Measurements from ENCODE around the gene CNGA4.

DNA sequence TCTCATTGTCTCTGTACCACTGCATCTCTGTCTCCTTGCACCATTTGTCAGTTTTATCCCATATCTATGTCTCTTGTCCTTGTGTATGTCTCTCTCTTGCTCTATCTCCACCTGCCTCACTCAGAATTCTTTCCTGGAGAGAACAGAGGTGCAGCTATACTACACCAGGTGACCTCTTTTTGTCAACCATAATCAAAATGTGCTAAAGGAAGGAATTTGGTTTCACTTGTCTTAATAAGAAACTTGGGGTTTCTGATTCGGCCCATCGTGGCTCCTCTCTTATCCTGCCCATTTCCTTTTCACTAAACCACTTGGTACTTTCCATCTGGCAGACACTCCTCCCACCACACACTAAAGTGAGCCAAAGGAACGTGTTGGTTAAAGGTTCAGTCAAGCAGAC lies 35.6 kb upstream of the CNGA4 start:
- no peak for TF ChIP-seq POLR2AphosphoS5 (IDR thresholded peaks at IDR 0.05)
- TF ChIP-seq CTCF (IDR thresholded peaks at IDR 0.05), result no peak
- no peak for TF ChIP-seq POLR2A (IDR thresholded peaks at IDR 0.05)

All from transverse colon (tissue), 4 donors.